PC-9 (cell line): ENCODE data around the gene SORBS1.

Experiments used
- CTCF ChIP-seq: fragments of 200-600 bp; sonication (generic); conservative IDR thresholded peaks from 2 replicates; pipeline ENCODE4 v1.6.1; 2017; ENCODE audit warnings: mixed run types, antibody characterized with exemption, mild to moderate bottlenecking, moderate library complexity
- EZH2 ChIP-seq: fragments of 200-600 bp; sonication (generic); IDR thresholded peaks from 2 replicates; pipeline ENCODE4 v1.8.0; 2017; ENCODE audit warnings: antibody characterized with exemption, low read depth

GRCh38 chr10:95500649-95501048 lies 60.5 kb downstream of the SORBS1 start:
- TF ChIP-seq EZH2 (no peak), CTCF (no peak)
